ENCODE data around the gene ROR1. TPM values are rescaled to one million over a fixed set of nuclear protein-coding genes. Genes with fewer than 3 reads are reported as not detected.

ROR1 gene
- total and polyA plus RNA-seq, 9 of the 15 experiments (the other 6 are each of a cell fraction or from before 2014, with no cell fraction given) = 0.02 TPM; not detected in 8

DNA sequence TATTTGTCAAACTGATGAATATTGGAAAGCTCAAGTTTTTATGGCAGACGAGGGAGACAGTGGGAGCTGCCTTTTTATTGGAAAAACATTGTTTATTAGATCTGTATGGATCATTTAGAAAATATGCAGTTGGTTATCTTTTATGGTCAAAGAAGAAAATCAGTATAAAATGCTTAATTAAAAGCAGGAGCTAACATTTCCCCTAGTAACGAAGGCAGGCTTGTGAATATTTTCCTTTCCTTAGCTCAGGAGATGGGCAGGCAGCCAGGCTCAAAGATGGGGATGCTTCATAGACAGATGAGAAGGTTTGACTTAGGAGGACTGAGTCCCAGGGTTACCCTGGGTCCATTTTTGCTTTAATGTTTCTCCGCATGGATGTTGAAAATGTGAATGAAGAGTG is 26.0 kb downstream of the ROR1 start:
- Histone ChIP-seq H3K9me1 (ENCODE audit: control insufficient read depth, insufficient read depth, low read length) (no peaks in the 10 kb centered on the region), H3K9me3 (replicated peaks; ENCODE audit: control insufficient read depth, insufficient read depth, low read depth, low read length) (no peaks in the 10 kb centered on the region), H2AFZ (ENCODE audit: low read depth, low read length) (no peak overlapping the region), H3K9ac (ENCODE audit: insufficient read depth in 1 of 2, low read depth in 2 of 2, low read length in 2 of 2) (no peak overlapping the region), H4K20me1 (replicated peaks; ENCODE audit: control insufficient read depth, insufficient read depth, low read length) (no peaks in the 10 kb centered on the region), H3K27ac (ENCODE audit: extremely low read depth, low read depth, low read length) (no peak overlapping the region), H3K4me1 (replicated peaks in 1 of 2; ENCODE audit: control insufficient read depth in 2 of 2, insufficient read depth in 2 of 2, low read length in 2 of 2) (no peaks in the 10 kb centered on the region), H3K36me3 (ENCODE audit: control insufficient read depth, insufficient read depth, low read length) (no peaks in the 10 kb centered on the region), H3K79me2 (ENCODE audit: control insufficient read depth, insufficient read depth, low read length) (no peaks in the 10 kb centered on the region), H3K4me2 (ENCODE audit: insufficient read depth, low read length) (no peak overlapping the region), H3K4me3 (no peak overlapping the region), H3K27me3 (ENCODE audit: control insufficient read depth in 2 of 2, insufficient read depth in 2 of 2, low read length in 2 of 2) (peaks cover 2 to 3% of the 10 kb centered on the region in 2 experiments; a peak in 2 of 5 replicates)
- in situ Hi-C loops (cut with MboI) = no loop called here
- WGBS (ENCODE audit: insufficient coverage, low coverage, missing lambda C conversion rate) = 0% methylated on average over 3 of the region's 3 CpGs
- TF ChIP-seq NFE2 (IDR thresholded peaks at IDR 0.05; ENCODE audit: low read depth) (no peak), RAD51 (IDR thresholded peaks at IDR 0.05; ENCODE audit: borderline replicate concordance, low read depth) (no peak), SMARCE1 (IDR thresholded peaks at IDR 0.05) (no peak), E4F1 (CRISPR knock-in tag; IDR thresholded peaks at IDR 0.05; ENCODE audit: borderline replicate concordance) (no peak), MEIS2 (IDR thresholded peaks at IDR 0.05; ENCODE audit: partially characterized antibody) (no peak), MAFK (IDR thresholded peaks at IDR 0.05; ENCODE audit: low read length) (no peak), CBX5 (IDR thresholded peaks at IDR 0.05; ENCODE audit: borderline replicate concordance, low read depth) (no peak), DNMT1 (IDR thresholded peaks at IDR 0.05) (no peak), EHMT2 (IDR thresholded peaks at IDR 0.05) (no peak)
- TF ChIP-seq, protein P1, sequence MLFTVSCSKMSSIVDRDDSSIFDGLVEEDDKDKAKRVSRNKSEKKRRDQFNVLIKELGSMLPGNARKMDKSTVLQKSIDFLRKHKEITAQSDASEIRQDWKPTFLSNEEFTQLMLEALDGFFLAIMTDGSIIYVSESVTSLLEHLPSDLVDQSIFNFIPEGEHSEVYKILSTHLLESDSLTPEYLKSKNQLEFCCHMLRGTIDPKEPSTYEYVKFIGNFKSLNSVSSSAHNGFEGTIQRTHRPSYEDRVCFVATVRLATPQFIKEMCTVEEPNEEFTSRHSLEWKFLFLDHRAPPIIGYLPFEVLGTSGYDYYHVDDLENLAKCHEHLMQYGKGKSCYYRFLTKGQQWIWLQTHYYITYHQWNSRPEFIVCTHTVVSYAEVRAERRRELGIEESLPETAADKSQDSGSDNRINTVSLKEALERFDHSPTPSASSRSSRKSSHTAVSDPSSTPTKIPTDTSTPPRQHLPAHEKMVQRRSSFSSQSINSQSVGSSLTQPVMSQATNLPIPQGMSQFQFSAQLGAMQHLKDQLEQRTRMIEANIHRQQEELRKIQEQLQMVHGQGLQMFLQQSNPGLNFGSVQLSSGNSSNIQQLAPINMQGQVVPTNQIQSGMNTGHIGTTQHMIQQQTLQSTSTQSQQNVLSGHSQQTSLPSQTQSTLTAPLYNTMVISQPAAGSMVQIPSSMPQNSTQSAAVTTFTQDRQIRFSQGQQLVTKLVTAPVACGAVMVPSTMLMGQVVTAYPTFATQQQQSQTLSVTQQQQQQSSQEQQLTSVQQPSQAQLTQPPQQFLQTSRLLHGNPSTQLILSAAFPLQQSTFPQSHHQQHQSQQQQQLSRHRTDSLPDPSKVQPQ (CRISPR knock-in tag; IDR thresholded peaks at IDR 0.05; ENCODE audit: borderline replicate concordance) = no peak
- TF ChIP-seq, protein P2, sequence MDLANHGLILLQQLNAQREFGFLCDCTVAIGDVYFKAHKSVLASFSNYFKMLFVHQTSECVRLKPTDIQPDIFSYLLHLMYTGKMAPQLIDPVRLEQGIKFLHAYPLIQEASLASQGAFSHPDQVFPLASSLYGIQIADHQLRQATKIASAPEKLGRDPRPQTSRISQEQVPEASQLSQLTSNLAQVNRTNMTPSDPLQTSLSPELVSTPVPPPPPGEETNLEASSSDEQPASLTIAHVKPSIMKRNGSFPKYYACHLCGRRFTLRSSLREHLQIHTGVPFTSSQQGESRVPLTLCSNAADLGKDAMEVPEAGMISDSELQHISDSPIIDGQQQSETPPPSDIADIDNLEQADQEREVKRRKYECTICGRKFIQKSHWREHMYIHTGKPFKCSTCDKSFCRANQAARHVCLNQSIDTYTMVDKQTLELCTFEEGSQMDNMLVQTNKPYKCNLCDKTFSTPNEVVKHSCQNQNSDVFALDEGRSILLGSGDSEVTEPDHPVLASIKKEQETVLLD (IDR thresholded peaks at IDR 0.05) = no peak
- ChIA-PET POLR2A (no interaction called here), CTCF (ENCODE audit: low intra/inter-chr PET ratio) (no interaction called here)
- DNase-seq (ENCODE audit: extremely low read depth in 1 of 4, low spot score in 3 of 4) (no peak), FAIRE-seq (no peak), ATAC-seq (no peak)
- no TSS peak for BruUV-seq (replicated peaks)
- intact Hi-C loops (cut with micrococcal nuclease) = no loop called here
